RKO (cell line): ENCODE data around the gene OSCP1.

Experiments used
- DNase-seq: peaks from one replicate; pipeline ENCODE4 v3.0.0-alpha.2; 2016; ENCODE audit warnings: low spot score

OSCP1 gene

GRCh38 chr1:36475341-36475740 lies 25.1 kb upstream of the OSCP1 start:
- no peak for DNase-seq

DNA sequence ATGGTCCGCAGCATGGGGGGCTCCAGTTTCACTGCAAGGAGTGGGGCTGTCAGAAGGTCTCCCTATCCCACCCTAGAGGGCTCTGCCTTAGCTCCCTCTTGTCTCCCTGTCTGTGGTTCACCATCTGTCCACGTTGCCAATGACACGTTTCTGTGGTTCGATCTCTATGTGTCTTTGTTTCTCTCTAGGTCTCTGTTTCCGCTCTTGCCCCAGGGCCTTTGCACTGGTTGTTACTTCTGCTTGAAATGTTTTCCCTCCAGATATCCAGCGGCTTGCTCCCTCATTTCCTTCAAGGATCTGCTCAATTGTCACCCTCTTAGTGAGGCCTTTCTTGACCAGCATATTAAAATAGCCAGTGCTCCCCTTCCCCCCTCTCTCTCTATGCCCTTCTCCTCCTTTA lies 22.4 kb upstream of the OSCP1 start:
- DNase-seq, result no peak

- no peak for DNase-seq
Observed at GRCh38 chr1:36471830-36472641, 21.8 kb upstream of the OSCP1 start.

GRCh38 chr1:36469163-36469562 lies 18.9 kb upstream of the OSCP1 start:
- DNase-seq, result no peak

DNA sequence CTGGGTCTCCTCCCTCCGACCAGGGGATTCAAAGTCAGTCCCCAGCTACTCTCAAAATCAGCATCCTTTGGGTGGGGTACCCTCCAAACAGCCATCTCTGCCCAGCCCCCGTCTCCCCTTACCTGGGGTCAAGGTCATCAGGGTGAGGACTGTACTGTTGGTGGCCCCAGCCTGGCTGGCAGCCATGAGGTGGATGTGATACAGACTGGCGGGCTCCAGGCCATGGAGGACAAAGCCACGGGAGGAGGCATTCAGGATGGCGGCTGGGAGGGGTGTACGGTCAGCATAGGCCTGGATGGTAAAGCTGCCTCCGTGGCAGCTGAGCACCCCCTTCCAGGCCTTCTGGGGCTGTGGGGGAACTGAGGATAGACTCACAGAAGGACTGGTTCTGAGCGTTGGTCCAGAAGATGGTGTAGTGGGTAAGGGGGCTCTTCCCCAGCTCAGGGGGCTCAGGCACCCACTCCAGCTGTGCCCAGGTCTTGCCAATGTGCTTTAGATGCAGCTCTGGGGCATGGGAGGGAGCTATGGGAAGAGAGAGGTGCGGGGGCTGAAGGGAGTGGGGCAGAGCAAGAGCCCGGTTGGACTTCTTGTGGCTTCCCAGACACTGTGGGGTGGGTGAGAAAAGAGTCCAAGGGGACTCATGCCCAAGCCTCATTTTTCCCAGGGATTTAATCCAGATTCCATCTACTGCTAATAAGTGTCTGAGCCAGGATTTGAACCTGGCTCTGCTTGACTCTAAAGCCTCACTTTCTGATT lies 17.6 kb upstream of the OSCP1 start:
- DNase-seq, result no peak

DNA sequence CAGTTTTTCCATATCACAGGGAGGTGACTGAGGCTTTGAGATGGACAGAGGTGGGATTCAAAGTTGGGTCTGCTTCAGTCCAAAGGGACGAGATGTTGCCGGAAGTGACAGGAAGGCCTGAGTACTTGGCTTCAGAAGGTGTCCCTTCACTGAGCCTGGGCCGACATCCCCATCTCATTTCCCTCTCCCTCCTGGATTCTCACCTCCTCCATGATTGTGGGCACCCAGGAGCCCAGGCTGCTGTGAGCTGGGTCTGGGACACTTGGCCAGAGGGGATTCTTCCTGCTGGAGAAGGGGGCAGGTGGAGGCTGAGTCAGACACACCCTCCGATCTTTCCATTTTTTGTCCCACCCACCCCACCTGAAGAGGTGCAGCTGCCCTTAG lies 16.8 kb upstream of the OSCP1 start:
- DNase-seq, result no peak

- DNase-seq, result no peak
Observed at GRCh38 chr1:36466370-36467026, 16.2 kb upstream of the OSCP1 start.

GRCh38 chr1:36465731-36466369 lies 15.6 kb upstream of the OSCP1 start:
- no peak for DNase-seq

GRCh38 chr1:36464605-36465393 lies 14.5 kb upstream of the OSCP1 start:
- DNase-seq, result no peak

DNA sequence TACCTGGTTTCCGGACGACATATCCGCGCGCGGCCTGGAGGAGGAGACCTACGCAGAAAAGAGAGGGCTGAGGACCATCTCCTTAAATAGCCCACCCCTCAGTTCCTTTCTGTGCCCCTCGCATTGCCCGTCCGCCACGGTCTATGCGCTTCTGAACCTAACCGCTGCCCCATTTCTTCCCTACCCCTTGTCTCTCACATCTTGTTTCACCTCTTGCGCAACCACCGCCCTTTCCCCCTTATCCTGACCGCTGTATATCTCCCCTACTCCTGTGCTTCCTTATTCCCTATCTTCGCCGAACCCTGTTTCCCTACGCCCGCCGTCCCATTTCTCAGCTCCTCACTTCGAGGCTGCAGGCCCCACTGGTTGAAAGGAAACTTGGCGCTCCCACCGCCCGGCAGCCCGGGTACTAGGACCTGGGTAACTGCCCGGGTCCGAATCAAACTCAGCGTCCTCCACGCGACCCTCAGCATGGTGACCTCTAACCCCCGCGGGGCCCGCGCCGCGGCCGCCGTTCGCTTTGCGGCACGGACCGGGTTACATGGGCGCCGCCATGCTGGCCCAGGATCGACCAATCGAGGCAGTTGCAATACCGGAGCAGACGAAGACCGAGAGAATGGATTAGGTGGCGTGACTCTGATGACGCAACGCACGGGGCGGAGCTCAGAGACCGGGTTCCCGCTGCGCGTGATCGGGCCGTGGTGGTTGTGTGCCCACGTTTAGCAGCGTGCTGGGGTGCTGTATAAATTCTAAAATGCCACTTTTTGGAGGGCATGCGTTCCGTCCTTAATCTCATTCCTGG lies 13.8 kb upstream of the OSCP1 start, which contains the start of gene MRPS15:
TSS of gene MRPS15 (minus strand) at position 582 of the 802 bp plus-strand sequence. CDS start at position 473, 109 bp downstream.
- DNase-seq, result peak; percentile 96

DNA sequence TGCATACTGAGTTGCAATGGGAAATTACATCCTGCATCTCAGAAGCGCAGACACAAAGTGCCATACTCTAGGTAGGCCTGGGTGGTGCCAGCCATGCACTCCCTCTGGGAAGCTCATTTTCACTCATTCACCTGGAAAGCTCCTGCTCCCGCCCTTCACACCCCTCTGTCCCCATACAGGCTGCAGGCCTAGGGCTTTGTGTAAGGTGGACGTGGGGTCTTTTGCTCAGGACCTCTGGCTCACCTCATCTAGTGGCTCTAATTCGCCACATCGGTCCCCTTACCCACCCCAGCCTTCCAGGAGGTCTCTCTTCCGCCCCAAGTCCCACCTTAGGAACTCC lies 13.2 kb upstream of the OSCP1 start:
- no peak for DNase-seq

DNA sequence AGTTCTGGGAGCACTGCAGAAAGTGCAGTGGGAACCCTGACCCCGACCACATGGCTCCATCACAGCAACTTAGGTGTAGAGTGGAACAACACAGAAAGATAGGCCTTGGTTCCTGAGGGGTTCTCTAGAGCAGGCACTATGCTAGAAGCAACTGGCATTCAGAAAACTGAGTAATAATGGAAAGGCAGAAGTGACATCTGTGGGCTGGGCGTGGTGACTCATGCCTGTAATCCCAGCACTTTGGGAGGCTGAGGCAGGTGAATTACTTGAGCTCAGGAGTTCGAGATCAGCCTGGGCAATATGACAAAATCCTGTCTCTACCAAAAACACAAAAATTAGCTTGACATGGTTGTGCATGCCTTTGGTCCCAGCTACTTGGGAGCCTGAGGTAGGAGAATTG lies 8.7 kb upstream of the OSCP1 start:
- DNase-seq, result no peak

DNA sequence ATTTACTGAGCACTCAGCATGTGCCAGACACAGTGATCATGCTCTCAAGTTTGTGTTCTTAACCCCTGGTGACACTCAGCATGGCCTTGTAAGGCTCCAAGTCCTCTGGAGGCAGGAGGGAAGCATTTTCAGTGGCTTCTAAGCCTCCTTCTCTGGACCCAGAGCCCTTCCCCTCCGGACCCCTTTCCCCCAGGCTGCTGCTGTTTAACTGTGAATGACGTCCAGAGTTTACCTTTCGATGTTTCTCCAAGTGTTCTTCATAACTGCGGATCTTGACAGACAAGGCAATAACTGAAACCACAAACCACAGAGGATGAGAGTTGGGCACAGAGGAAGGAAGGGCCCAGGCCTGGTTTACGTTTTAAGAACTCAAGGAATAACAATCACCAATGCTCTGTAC lies 7.4 kb upstream of the OSCP1 start:
- no peak for DNase-seq

DNA sequence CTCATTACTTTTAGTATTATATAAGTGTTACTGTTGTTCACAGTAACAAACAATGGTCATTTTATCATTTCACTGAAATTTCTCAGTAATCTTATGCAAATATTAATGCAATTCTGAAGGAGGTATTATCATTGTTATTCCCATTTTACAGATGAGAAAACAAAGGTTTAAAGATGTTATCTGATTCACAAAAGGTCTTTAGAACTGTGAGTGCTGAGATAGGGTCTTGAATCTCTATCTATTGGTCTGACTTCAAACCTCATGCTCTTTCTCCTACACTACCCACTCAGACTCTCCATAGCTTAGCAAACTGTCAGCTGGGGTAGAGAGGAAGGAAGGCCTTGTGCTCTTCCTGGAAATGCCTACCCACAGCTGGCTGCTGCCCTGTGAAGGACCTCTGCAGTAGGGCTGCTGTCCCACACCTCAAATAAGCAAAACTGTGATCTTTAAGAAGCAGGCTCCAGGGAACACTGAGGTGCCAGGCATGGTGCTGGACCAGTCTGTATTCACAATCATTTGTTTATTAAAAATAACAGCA lies 6.2 kb upstream of the OSCP1 start:
- DNase-seq, result no peak

DNA sequence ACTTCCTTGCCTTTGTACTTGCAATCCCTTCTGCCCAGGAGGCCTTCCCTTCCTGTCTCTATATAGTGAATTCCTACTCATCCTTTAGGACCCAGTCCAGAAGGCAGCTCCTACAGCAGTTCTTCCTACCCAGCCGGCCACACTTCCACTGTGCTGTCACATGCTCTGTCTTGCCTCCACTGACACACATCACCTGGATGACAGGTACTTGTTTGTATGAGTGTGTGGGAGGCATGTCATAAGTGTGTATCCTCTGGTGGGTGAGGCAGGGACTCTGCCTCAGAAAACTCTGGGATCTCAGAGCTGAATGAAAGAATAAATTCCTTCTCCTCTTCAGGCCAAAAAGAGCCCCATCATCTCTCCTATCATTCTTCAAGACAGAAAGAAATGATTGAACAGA lies 5.1 kb upstream of the OSCP1 start:
- no peak for DNase-seq

DNA sequence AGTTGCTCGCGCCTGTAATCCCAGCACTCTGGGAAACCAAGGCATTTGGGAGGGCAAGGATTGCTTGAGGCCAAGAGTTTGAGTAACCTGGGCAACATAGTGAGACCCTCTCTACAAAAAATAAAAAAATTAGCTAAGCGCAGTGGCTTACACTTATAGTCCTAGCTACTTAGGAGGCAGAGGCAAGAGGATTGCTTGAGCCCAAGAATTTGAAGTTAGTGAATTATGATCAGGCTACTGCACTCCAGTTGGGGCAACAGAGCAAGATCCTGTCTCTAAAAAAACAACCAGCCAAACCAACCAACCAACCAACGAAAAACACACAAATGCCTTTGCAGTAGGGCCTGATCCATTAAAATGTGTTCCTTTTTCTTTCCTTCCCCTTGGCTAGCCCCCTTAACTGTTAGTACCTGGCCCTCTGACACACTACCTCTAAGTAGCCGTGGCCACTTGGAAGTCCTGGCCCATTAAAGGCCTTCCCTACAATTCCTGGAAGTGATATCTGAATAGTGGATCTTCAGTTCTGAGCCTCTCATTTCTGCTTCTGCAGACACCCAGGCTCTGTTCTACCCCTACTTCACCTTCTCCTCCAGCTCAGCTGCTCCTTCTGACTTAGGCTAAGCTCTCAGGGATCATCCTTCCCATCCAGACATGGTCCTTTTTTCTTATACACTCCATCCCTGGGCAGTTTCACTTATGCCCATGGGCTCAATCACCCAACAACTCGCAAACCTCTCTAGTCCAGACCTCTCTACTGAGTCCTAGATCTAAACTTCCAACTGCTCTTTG lies 3.5 kb upstream of the OSCP1 start:
- no peak for DNase-seq

- no peak for DNase-seq
Observed at GRCh38 chr1:36453051-36453450, 2.8 kb upstream of the OSCP1 start.

DNA sequence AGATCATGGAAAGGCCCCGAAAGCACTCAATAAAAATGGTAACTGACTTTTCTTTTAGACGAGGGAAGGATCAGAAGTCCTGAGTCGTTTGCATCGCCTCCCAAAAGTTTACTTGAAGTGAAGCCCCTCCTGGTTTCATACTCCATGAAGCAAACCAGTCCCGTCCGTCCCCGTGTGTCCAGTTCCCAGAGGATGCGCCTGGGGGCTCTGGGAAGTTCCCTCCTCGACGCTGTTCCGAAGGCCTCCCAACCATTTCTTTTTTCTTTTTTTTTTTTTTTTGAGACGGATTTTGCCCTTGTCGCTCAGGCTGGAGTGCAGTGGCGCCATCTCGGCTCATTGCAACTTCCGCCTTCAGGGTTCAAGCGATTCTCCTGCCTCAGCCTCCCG lies 661 bp upstream of the OSCP1 start:
- DNase-seq, result no peak

GRCh38 chr1:36448530-36449056 lies 1.7 kb downstream of the OSCP1 start:
- DNase-seq, result no peak

DNA sequence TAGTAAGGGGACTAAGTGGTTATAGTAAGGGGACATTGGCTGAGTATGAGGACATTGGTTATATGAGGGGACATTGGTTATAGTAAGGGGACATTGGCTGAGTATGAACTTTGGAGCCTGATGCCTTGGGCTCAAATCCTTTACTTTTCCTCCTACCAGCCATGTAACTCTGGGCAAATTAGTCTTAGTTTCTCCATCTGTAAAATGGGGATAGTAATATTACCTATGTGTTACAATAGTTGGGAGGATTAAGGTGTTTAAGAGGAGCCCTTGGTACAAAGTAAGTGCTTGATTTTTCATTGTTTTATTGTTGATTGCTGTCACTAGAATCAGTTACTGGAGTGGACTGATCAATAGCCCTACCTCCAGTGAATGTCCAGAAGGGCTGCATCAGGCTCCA lies 2.8 kb downstream of the OSCP1 start:
- DNase-seq, result no peak
